Measurements from ENCODE around the gene SRI. TPM values are rescaled to one million over a fixed set of nuclear protein-coding genes. Genes with fewer than 3 reads are reported as not detected.

Gene SRI
- total and polyA plus RNA-seq, 2 donors (not counting 1 experiment from before 2014, with no cell fraction given): 46.5 to 49.9 TPM

GRCh38 chr7:88167721-88168120, 52.1 kb downstream of the SRI start:
- TF ChIP-seq EZH2 (IDR thresholded peaks at IDR 0.05; ENCODE audit: borderline replicate concordance, insufficient read depth, low read depth, low read length, poor library complexity, severe bottlenecking) (no peak), CTCF (IDR thresholded peaks at IDR 0.05) (no peak)
- no CpG with 5 or more reads among the region's 2 CpGs for WGBS (ENCODE audit: insufficient coverage)
- Mint-ChIP-seq H3K27ac (no peak overlapping the region), H3K9me3 (ENCODE audit: insufficient read depth) (no peaks in the 10 kb centered on the region), H3K27me3 (no peaks in the 10 kb centered on the region), H3K4me1 (no peaks in the 10 kb centered on the region), H3K4me3 (no peak overlapping the region)
- Histone ChIP-seq H3K4me3 (ENCODE audit: control extremely low read depth in 1 of 5, extremely low read depth in 1 of 5, insufficient read depth in 1 of 5, low read depth in 2 of 5, low read length in 4 of 5) (no peak overlapping the region), H3K4me1 (ENCODE audit: control insufficient read depth in 2 of 2, insufficient read depth in 2 of 2, low read length in 2 of 2) (no peaks in the 10 kb centered on the region), H2AFZ (ENCODE audit: insufficient read depth, low read depth, low read length, poor library complexity, severe bottlenecking) (no peak overlapping the region), H3K4me2 (replicated peaks; ENCODE audit: low read depth, low read length, poor library complexity, severe bottlenecking) (no peak overlapping the region), H3K27ac (ENCODE audit: low read length in 2 of 2) (no peak overlapping the region), H4K20me1 (ENCODE audit: control insufficient read depth, insufficient read depth, low read length, poor library complexity, severe bottlenecking) (no peaks in the 10 kb centered on the region), H3K36me3 (replicated peaks in 1 of 2; ENCODE audit: control extremely low read depth in 1 of 2, control insufficient read depth in 1 of 2, extremely low read depth in 1 of 2, insufficient read depth in 2 of 2, low read length in 1 of 2) (no peaks in the 10 kb centered on the region), H3K79me2 (ENCODE audit: control insufficient read depth, insufficient read depth, low read length) (no peaks in the 10 kb centered on the region), H3K9me3 (ENCODE audit: control extremely low read depth in 1 of 3, control insufficient read depth in 2 of 3, insufficient read depth in 1 of 3, low read length in 2 of 3) (no peaks in the 10 kb centered on the region), H3K9ac (ENCODE audit: low read length) (no peak overlapping the region), H3K27me3 (replicated peaks in 1 of 4; ENCODE audit: control extremely low read depth in 1 of 4, control insufficient read depth in 3 of 4, insufficient read depth in 4 of 4, low read length in 3 of 4) (no peaks in the 10 kb centered on the region)
- ChIA-PET POLR2A (interaction anchor here (0.6 kb wide), 1 partner anchor 25 kb away, joined by 3 read pairs; no protein-coding TSS in a partner anchor), CTCF (no interaction called here)
- DNase-seq (no peak), ATAC-seq (ENCODE audit: low read depth) (no peak)
- intact Hi-C loops (cut with micrococcal nuclease): loop anchor here (2.0 kb wide), 2 partner anchors 369 to 855 kb away; no protein-coding TSS in a partner anchor

- CTCF ChIA-PET: no interaction called here
Measured at GRCh38 chr7:88167223-88167622, 52.6 kb downstream of the SRI start.

More at GRCh38 chr7:88167223-88167622, 52.6 kb downstream of the SRI start:
- no peaks in the 10 kb centered on the region for H3K36me3 ChIP-seq (replicated peaks in 1 of 2; ENCODE audit: control extremely low read depth in 1 of 2, control insufficient read depth in 1 of 2, extremely low read depth in 1 of 2, insufficient read depth in 2 of 2, low read length in 1 of 2)
- H3K4me1 Mint-ChIP-seq: no peaks in the 10 kb centered on the region
- no peak overlapping the region for H2AFZ ChIP-seq (ENCODE audit: insufficient read depth, low read depth, low read length, poor library complexity, severe bottlenecking)
- no peaks in the 10 kb centered on the region for H4K20me1 ChIP-seq (ENCODE audit: control insufficient read depth, insufficient read depth, low read length, poor library complexity, severe bottlenecking)
- POLR2A ChIA-PET: interaction anchor here (0.6 kb wide), 1 partner anchor 24 kb away, joined by 3 read pairs; no protein-coding TSS in a partner anchor
- intact Hi-C loops (cut with micrococcal nuclease): no loop called here
- no peaks in the 10 kb centered on the region for H3K9me3 ChIP-seq (ENCODE audit: control extremely low read depth in 1 of 3, control insufficient read depth in 2 of 3, insufficient read depth in 1 of 3, low read length in 2 of 3)
- no peaks in the 10 kb centered on the region for H3K4me1 ChIP-seq (ENCODE audit: control insufficient read depth in 2 of 2, insufficient read depth in 2 of 2, low read length in 2 of 2)
- no peak for TF ChIP-seq CTCF (IDR thresholded peaks at IDR 0.05)
- TF ChIP-seq EZH2 (IDR thresholded peaks at IDR 0.05; ENCODE audit: borderline replicate concordance, insufficient read depth, low read depth, low read length, poor library complexity, severe bottlenecking): no peak
- H3K27me3 Mint-ChIP-seq: no peaks in the 10 kb centered on the region
- H3K4me3 Mint-ChIP-seq: no peak overlapping the region
- H3K79me2 ChIP-seq (ENCODE audit: control insufficient read depth, insufficient read depth, low read length): no peaks in the 10 kb centered on the region
- no peak overlapping the region for H3K27ac Mint-ChIP-seq
- H3K27ac ChIP-seq (ENCODE audit: low read length in 2 of 2): no peak overlapping the region
- no peak overlapping the region for H3K9ac ChIP-seq (ENCODE audit: low read length)
- no peak overlapping the region for H3K4me2 ChIP-seq (replicated peaks; ENCODE audit: low read depth, low read length, poor library complexity, severe bottlenecking)
- DNase-seq (no peak), ATAC-seq (ENCODE audit: low read depth) (no peak)
- 95% methylated on average over 2 of the region's 2 CpGs for WGBS (ENCODE audit: insufficient coverage)
- H3K4me3 ChIP-seq (ENCODE audit: control extremely low read depth in 1 of 5, extremely low read depth in 1 of 5, insufficient read depth in 1 of 5, low read depth in 2 of 5, low read length in 4 of 5): no peak overlapping the region
- no peaks in the 10 kb centered on the region for H3K27me3 ChIP-seq (replicated peaks in 1 of 4; ENCODE audit: control extremely low read depth in 1 of 4, control insufficient read depth in 3 of 4, insufficient read depth in 4 of 4, low read length in 3 of 4)
- H3K9me3 Mint-ChIP-seq (ENCODE audit: insufficient read depth): no peaks in the 10 kb centered on the region
